ENCODE data around the gene HPDL. TPM values are rescaled to one million over a fixed set of nuclear protein-coding genes. Genes with fewer than 3 reads are reported as not detected.

The HPDL gene
- total and polyA plus RNA-seq, 10 of the 15 experiments (the other 5 are each of a cell fraction or from before 2014, with no cell fraction given) = 1.3 to 75.5 (median 31.8) TPM

DNA sequence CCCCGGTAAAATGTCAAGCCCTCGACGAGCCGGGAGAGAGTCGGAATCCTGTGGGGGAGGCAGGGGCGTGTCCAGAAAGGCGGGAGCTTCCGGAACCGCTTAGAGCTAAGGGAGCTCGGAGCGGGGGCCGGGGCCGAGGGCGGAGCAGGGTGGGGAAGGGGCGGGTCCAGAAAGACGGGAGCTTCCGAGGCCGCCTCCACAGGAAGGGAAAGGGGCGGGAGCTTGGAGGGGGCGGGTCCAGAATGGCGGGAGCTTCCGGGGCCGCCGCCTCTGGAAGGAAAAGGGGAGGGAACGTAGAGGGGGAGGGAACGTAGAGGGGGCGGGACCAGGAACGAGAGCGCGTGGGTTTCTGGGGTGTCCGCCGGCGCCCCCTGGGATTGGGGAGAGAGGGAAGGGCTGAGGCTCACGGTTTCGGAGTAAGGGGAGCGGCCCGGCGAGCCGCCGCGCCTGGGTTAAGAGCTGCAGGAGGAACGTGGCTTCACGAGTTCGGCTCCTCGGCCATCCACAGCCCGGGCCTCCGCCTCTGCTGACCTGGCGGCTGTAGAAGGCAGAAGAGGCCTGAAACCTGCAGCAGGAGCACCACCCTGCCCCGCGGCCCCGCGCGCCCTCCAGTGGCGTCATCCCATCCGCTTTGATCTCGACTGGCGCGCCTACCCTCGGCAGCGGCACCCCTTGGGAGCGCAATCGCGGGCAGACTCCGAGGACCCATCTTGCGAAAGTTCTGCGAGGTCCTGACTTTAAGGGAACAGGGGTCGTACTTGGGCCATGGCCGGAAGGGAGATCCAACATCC is 23.0 kb upstream of the HPDL start (continued):
- TF ChIP-seq DPF2 (IDR thresholded peaks at IDR 0.05) (no peak; the same call in 1 of the 2 replicates), GABPA (IDR thresholded peaks at IDR 0.05; ENCODE audit: low read depth) (peak; percentile 58), ZNF217 (IDR thresholded peaks at IDR 0.05) (0 out of 2 replicates have a peak, but pooled peaks have one; percentile 47), ATF7 (IDR thresholded peaks at IDR 0.05; ENCODE audit: low read depth) (peak; percentile 80), PAX8 (IDR thresholded peaks at IDR 0.05) (no peak), SIN3A (IDR thresholded peaks at IDR 0.05; ENCODE audit: low read depth, low read length) (no peak), MYC (IDR thresholded peaks at IDR 0.05; ENCODE audit: insufficient read depth, insufficient read length, insufficient replicate concordance, low read length, severe bottlenecking) (no peak), RB1 (IDR thresholded peaks at IDR 0.05; ENCODE audit: borderline replicate concordance) (peak; percentile 78; the same call in 1 of the 2 replicates), POLR2AphosphoS5 (IDR thresholded peaks at IDR 0.05; ENCODE audit: low read length) (peak; percentile 83), RELA (IDR thresholded peaks at IDR 0.05; ENCODE audit: borderline replicate concordance, partially characterized antibody) (peak; percentile 41), NR2F1 (conservative IDR thresholded peaks at IDR 0.05) (peak; percentile 68; the same call in 1 of the 2 replicates), SMAD1 (IDR thresholded peaks at IDR 0.05; ENCODE audit: low read depth, partially characterized antibody) (peak; percentile 40), POU2F2 (IDR thresholded peaks at IDR 0.05; ENCODE audit: borderline replicate concordance, low read depth, low read length) (peak; percentile 77; the same call in 1 of the 3 replicates), LARP7 (IDR thresholded peaks at IDR 0.05) (peak; percentile 72)
- TF ChIP-seq, protein P1, sequence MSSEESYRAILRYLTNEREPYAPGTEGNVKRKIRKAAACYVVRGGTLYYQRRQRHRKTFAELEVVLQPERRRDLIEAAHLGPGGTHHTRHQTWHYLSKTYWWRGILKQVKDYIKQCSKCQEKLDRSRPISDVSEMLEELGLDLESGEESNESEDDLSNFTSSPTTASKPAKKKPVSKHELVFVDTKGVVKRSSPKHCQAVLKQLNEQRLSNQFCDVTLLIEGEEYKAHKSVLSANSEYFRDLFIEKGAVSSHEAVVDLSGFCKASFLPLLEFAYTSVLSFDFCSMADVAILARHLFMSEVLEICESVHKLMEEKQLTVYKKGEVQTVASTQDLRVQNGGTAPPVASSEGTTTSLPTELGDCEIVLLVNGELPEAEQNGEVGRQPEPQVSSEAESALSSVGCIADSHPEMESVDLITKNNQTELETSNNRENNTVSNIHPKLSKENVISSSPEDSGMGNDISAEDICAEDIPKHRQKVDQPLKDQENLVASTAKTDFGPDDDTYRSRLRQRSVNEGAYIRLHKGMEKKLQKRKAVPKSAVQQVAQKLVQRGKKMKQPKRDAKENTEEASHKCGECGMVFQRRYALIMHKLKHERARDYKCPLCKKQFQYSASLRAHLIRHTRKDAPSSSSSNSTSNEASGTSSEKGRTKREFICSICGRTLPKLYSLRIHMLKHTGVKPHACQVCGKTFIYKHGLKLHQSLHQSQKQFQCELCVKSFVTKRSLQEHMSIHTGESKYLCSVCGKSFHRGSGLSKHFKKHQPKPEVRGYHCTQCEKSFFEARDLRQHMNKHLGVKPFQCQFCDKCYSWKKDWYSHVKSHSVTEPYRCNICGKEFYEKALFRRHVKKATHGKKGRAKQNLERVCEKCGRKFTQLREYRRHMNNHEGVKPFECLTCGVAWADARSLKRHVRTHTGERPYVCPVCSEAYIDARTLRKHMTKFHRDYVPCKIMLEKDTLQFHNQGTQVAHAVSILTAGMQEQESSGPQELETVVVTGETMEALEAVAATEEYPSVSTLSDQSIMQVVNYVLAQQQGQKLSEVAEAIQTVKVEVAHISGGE (CRISPR knock-in tag; IDR thresholded peaks at IDR 0.05) = 0 out of 2 replicates have a peak, but pooled peaks have one; percentile 12
- TF ChIP-seq, protein P2, sequence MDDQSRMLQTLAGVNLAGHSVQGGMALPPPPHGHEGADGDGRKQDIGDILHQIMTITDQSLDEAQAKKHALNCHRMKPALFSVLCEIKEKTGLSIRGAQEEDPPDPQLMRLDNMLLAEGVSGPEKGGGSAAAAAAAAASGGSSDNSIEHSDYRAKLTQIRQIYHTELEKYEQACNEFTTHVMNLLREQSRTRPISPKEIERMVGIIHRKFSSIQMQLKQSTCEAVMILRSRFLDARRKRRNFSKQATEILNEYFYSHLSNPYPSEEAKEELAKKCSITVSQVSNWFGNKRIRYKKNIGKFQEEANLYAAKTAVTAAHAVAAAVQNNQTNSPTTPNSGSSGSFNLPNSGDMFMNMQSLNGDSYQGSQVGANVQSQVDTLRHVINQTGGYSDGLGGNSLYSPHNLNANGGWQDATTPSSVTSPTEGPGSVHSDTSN (IDR thresholded peaks at IDR 0.05; ENCODE audit: insufficient replicate concordance, low read depth, low read length) = no peak
- TF ChIP-seq, protein P3, sequence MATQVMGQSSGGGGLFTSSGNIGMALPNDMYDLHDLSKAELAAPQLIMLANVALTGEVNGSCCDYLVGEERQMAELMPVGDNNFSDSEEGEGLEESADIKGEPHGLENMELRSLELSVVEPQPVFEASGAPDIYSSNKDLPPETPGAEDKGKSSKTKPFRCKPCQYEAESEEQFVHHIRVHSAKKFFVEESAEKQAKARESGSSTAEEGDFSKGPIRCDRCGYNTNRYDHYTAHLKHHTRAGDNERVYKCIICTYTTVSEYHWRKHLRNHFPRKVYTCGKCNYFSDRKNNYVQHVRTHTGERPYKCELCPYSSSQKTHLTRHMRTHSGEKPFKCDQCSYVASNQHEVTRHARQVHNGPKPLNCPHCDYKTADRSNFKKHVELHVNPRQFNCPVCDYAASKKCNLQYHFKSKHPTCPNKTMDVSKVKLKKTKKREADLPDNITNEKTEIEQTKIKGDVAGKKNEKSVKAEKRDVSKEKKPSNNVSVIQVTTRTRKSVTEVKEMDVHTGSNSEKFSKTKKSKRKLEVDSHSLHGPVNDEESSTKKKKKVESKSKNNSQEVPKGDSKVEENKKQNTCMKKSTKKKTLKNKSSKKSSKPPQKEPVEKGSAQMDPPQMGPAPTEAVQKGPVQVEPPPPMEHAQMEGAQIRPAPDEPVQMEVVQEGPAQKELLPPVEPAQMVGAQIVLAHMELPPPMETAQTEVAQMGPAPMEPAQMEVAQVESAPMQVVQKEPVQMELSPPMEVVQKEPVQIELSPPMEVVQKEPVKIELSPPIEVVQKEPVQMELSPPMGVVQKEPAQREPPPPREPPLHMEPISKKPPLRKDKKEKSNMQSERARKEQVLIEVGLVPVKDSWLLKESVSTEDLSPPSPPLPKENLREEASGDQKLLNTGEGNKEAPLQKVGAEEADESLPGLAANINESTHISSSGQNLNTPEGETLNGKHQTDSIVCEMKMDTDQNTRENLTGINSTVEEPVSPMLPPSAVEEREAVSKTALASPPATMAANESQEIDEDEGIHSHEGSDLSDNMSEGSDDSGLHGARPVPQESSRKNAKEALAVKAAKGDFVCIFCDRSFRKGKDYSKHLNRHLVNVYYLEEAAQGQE (IDR thresholded peaks at IDR 0.05; ENCODE audit: low read depth, low read length) = no peak
